AG04450 (cell line): ENCODE measurements around the gene VSX2. TPM values are rescaled to one million over a fixed set of nuclear protein-coding genes. Genes with fewer than 3 reads are reported as not detected.

Experiments
- CTCF ChIA-PET: fragments of 300-600, 350-600 bp; formaldehyde crosslinking; extraction: SDS; loops from one replicate; lab custom pipeline; 2022; ENCODE audit warnings: antibody characterized with exemption, inconsistent platforms; lab: Charles Lee
- POLR2A ChIA-PET: fragments of 350-600 bp; formaldehyde crosslinking; extraction: SDS; loops from one replicate; lab custom pipeline; 2021; ENCODE audit warnings: antibody characterized with exemption, inconsistent platforms; lab: Yijun Ruan, JAX
- DNase-seq: peaks from one replicate; pipeline ENCODE4 v3.0.0-alpha.2; 2011; ENCODE audit warnings: low read depth, low spot score
- H3K27ac ChIP-seq: one replicate; pipeline ENCODE4 v1.5.1; 2012; ENCODE audit warnings: low read depth, low read length, control low read depth
- H3K27me3 ChIP-seq: one replicate; pipeline ENCODE4 v1.6.0; 2012; ENCODE audit warnings: low read length; ENCODE audit not compliant: control insufficient read depth, insufficient read depth
- H3K4me3 ChIP-seq: 2 replicates; pipeline ENCODE4 v1.5.1; 2011; ENCODE audit warnings: mild to moderate bottlenecking, low read depth, low read length, control low read depth
- H3K9me3 ChIP-seq: 2 replicates; pipeline ENCODE4 v1.5.1; 2012; ENCODE audit warnings: low read length; ENCODE audit not compliant: control insufficient read depth, insufficient read depth
- CTCF ChIP-seq: IDR thresholded peaks from 2 replicates; pipeline ENCODE4 v1.5.1; 2011; ENCODE audit warnings: low read depth, low read length, control low read depth, inconsistent platforms
- polyA plus RNA-seq: library from polyadenylated mRNA; depleted of rRNA; stranded (reverse); fragments of >200 nt; gene quantifications from 2 replicates; pipeline ENCODE4 v1.2.3, GENCODE V29; 2011

Gene VSX2
- polyA plus RNA-seq, 1 experiment = not detected

GRCh38 chr14:74260525-74261233 lies 21.4 kb downstream of the VSX2 start:
- TF ChIP-seq CTCF = no peak
- no peak for DNase-seq
- peaks cover 50% of the 10 kb centered on the region for H3K27me3 ChIP-seq
- no peaks in the 10 kb centered on the region; the same call in 1 of the 2 replicates for H3K9me3 ChIP-seq
- H3K27ac ChIP-seq = no peak overlapping the region
- H3K4me3 ChIP-seq = no peak overlapping the region
- CTCF ChIA-PET = no interaction called here
- POLR2A ChIA-PET = no interaction called here

- CTCF ChIA-PET = no interaction called here
- H3K27me3 ChIP-seq = peaks cover 51% of the 10 kb centered on the region
These were observed 22.0 kb downstream of the VSX2 start for GRCh38 chr14:74261288-74261687.

GRCh38 chr14:74262076-74262475 lies 22.8 kb downstream of the VSX2 start:
- Histone ChIP-seq H3K4me3 (no peak overlapping the region), H3K27me3 (peaks cover 48% of the 10 kb centered on the region), H3K27ac (no peak overlapping the region), H3K9me3 (no peaks in the 10 kb centered on the region; the same call in 1 of the 2 replicates)
- ChIA-PET CTCF (interaction anchor here (0.5 kb wide), 1 partner anchor 9 kb away, joined by 3 read pairs; no protein-coding TSS in a partner anchor), POLR2A (no interaction called here)
- no peak for DNase-seq
- no peak for TF ChIP-seq CTCF

More at GRCh38 chr14:74261288-74261687, 22.0 kb downstream of the VSX2 start:
- Histone ChIP-seq H3K4me3 (no peak overlapping the region), H3K9me3 (no peaks in the 10 kb centered on the region; the same call in 1 of the 2 replicates), H3K27ac (no peak overlapping the region)
- no peak for DNase-seq
- POLR2A ChIA-PET = no interaction called here
- TF ChIP-seq CTCF = no peak

GRCh38 chr14:74263181-74263580 lies 23.9 kb downstream of the VSX2 start:
- Histone ChIP-seq H3K4me3 (no peak overlapping the region), H3K9me3 (no peaks in the 10 kb centered on the region; the same call in 1 of the 2 replicates), H3K27ac (no peak overlapping the region), H3K27me3 (peaks cover 40% of the 10 kb centered on the region)
- TF ChIP-seq CTCF = no peak
- no peak for DNase-seq
- ChIA-PET CTCF (no interaction called here), POLR2A (no interaction called here)

- Histone ChIP-seq H3K9me3 (no peaks in the 10 kb centered on the region; the same call in 1 of the 2 replicates), H3K27me3 (peaks cover 32% of the 10 kb centered on the region), H3K27ac (no peak overlapping the region), H3K4me3 (no peak overlapping the region)
- TF ChIP-seq CTCF = no peak
- ChIA-PET CTCF (no interaction called here), POLR2A (no interaction called here)
- DNase-seq = no peak
These were observed 24.7 kb downstream of the VSX2 start for GRCh38 chr14:74263921-74264320.
